Kidney epithelial cell (primary cell): ENCODE results near the gene PIGK. TPM values are rescaled to one million over a fixed set of nuclear protein-coding genes. Genes with fewer than 3 reads are reported as not detected.
A peak's percentile ranks its signal among the peaks of the same experiment; 100 is the strongest.
"Not testable (repeated sequence)": the region's sequence is repeated elsewhere in the genome, so short reads cannot be mapped to it uniquely, and the experiment has no call there.

ENCODE experiments used
- DNase-seq: peaks from one replicate; pipeline ENCODE4 v3.0.0-alpha.2; 2010; ENCODE audit warnings: low read depth
- H3K27me3 ChIP-seq: 2 replicates; pipeline ENCODE4 v1.6.0; 2011; ENCODE audit warnings: low read length; ENCODE audit not compliant: control insufficient read depth, insufficient read depth
- H3K36me3 ChIP-seq: 2 replicates; pipeline ENCODE4 v1.5.1; 2011; ENCODE audit warnings: low read length; ENCODE audit not compliant: control insufficient read depth, insufficient read depth
- H3K4me3 ChIP-seq: 2 replicates; pipeline ENCODE4 v1.5.1; 2011; ENCODE audit warnings: low read depth, mild to moderate bottlenecking, control low read depth, low read length
- total RNA-seq: library from RNA; depleted of rRNA; stranded (reverse); fragments of >200 nt; gene quantifications from 2 replicates; pipeline ENCODE4 v1.2.3, GENCODE V29; 2015
- TF ChIP-seq, protein P1 (sequence below): IDR thresholded peaks from 2 replicates; pipeline ENCODE4 v1.5.1; 2011; ENCODE audit warnings: mild to moderate bottlenecking, moderate library complexity, low read length, control low read depth, inconsistent platforms; ENCODE audit not compliant: insufficient read depth, poor library complexity, severe bottlenecking

The PIGK gene
- total RNA-seq, 1 donor from 2014 or later: 20.1 TPM

DNA sequence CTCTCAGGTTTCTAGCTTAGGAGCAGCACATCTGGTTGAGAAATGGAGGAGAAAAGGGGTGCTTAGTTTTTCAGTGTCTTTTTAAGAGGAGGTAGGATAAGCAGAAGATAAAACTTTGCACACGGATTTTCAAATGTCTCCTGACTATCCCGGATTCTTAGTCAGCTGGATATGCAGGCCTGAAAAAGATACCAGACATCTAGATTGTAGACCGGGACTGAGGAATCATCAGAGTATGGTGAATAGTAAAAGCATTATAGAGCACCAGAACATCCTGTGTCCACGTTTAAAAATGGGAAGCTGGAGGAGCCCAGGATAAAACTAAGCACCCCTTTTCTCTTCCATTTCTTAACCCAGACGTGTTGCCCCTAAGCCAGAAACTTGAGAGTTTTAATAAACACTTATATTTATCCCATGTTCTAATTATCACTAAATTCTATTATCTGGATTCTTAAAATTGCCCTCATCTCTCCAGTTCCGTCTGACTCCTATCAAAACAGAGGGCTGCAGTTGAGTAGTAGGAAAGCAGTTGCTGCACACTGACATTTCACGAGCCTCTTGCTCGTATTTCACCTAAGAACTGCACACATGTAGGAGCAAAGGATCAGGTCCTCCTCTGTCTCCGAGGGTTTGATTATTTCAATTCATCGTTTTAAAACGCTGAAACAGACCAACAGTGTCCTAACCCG, 609 bp downstream of the PIGK start:
- Histone ChIP-seq H3K4me3 (peak overlapping the region; percentile 83), H3K27me3 (no peaks in the 10 kb centered on the region), H3K36me3 (no peaks in the 10 kb centered on the region)
- DNase-seq: no peak
- TF ChIP-seq, protein P1, sequence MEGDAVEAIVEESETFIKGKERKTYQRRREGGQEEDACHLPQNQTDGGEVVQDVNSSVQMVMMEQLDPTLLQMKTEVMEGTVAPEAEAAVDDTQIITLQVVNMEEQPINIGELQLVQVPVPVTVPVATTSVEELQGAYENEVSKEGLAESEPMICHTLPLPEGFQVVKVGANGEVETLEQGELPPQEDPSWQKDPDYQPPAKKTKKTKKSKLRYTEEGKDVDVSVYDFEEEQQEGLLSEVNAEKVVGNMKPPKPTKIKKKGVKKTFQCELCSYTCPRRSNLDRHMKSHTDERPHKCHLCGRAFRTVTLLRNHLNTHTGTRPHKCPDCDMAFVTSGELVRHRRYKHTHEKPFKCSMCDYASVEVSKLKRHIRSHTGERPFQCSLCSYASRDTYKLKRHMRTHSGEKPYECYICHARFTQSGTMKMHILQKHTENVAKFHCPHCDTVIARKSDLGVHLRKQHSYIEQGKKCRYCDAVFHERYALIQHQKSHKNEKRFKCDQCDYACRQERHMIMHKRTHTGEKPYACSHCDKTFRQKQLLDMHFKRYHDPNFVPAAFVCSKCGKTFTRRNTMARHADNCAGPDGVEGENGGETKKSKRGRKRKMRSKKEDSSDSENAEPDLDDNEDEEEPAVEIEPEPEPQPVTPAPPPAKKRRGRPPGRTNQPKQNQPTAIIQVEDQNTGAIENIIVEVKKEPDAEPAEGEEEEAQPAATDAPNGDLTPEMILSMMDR: no peak

DNA sequence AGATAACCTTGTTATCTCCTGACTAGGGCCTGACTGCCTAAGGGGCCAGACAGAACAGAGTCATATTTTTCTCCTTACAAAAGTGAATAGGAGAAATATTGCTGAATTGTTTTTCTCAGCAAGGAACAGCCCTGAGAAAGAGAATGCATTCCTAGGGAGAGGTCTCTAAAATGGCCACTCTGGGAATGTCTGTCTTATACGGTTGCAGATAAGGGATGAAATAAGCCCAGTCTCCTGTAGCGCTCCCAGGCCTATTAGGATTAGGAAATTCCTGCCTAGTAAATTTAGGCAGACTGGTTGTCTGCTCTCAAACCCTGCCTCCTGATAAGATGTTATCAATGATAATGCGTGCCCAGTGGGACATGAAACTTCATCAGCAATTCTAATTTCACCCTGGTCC, 15.2 kb downstream of the PIGK start:
- not testable (repeated sequence) for DNase-seq, H3K36me3 ChIP-seq, H3K4me3 ChIP-seq, H3K27me3 ChIP-seq

DNA sequence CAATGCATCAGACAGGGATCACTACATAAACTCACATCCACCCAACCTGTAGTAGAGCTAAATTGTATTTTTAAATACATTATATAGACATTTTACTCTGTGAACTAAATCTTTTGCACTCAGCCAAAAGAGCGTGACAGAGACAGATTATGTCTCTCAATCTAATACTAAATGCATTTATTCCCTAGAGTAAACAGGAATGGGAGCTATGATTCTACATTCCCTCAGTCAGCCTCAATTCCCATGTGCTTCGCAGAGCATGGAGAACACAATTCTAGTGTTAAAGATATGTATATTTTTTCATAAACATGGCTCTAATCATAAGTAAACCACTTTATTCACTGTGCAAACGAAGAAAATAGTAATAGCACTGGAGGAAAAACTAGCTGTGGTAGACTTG, 16.5 kb downstream of the PIGK start:
- Histone ChIP-seq H3K27me3 (no peaks in the 10 kb centered on the region), H3K36me3 (no peaks in the 10 kb centered on the region), H3K4me3 (no peak overlapping the region)
- no peak for DNase-seq
- TF ChIP-seq, protein P1: no peak

DNA sequence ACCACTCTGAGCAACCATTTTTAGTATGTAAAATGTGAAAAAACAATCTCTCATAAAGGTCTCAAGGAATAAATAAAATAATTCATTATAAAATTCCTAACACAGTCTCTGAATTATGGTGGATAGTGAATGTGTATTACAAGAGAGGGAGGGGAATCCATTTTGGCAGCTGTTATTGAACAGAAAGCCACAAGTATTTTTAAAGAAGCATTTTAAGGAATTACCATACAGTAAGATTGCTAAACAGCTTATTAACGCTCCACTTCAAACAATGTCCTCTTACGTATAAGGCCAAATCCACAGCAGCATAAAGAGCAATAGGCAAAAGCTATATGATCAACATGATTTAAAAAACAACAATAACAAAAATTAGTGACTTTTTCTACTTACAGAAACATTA, 18.4 kb downstream of the PIGK start:
- no peak for DNase-seq

DNA sequence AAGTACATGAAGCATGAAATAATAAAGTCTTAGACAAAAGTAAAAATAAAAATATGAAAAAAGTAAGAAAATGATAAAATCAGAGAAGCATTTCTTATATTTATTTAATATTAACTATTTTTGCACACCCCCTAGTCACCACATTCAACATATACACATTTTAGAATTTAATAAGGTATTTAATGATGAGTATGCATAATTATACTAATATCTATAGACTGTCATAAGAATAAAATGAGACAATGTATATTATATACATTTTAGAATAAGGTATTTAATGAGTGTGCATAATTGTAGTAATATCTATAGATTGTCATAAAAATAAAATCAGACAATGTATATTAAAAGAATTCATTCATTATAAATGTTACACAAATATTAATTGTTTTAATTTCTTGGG, 18.9 kb downstream of the PIGK start:
- no peaks in the 10 kb centered on the region for H3K27me3 ChIP-seq
- no peaks in the 10 kb centered on the region for H3K36me3 ChIP-seq
- DNase-seq: no peak
- H3K4me3 ChIP-seq: no peak overlapping the region
- TF ChIP-seq, protein P1: no peak

More for the DNA sequence above, 18.4 kb downstream of the PIGK start:
- Histone ChIP-seq H3K36me3 (no peaks in the 10 kb centered on the region), H3K4me3 (no peak overlapping the region), H3K27me3 (no peaks in the 10 kb centered on the region)
- TF ChIP-seq, protein P1: no peak

DNA sequence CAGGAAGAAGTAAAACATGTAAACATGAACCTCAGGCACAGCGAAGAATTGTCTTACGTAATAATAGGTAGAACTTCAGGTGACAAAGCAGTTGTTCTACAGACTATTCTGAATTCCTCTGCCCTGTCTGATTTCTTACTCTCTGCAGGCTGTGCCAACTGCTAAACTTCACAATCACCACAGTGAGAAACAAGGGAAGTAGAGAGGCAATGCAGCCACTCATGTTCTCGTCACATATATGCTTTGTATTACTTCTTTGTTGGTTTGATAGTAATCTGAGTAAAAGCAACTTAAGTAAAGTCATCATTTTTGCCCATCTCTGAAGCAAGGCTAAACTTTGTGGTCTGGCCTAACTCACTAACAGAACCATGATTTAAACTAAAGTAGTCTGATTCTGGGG, 21.9 kb downstream of the PIGK start:
- H3K36me3 ChIP-seq: no peaks in the 10 kb centered on the region
- H3K4me3 ChIP-seq: no peak overlapping the region
- no peaks in the 10 kb centered on the region for H3K27me3 ChIP-seq
- DNase-seq: no peak
- TF ChIP-seq, protein P1: no peak
